EL (cell line): ENCODE measurements around the gene LEUTX.
"Not testable (repeated sequence)": the region's sequence is repeated elsewhere in the genome, so short reads cannot be mapped to it uniquely, and the experiment has no call there.

Experiments
- DNase-seq: peaks from one replicate; pipeline ENCODE4 v3.0.0-alpha.2; 2016

Gene LEUTX, protein sequence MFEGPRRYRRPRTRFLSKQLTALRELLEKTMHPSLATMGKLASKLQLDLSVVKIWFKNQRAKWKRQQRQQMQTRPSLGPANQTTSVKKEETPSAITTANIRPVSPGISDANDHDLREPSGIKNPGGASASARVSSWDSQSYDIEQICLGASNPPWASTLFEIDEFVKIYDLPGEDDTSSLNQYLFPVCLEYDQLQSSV

DNA sequence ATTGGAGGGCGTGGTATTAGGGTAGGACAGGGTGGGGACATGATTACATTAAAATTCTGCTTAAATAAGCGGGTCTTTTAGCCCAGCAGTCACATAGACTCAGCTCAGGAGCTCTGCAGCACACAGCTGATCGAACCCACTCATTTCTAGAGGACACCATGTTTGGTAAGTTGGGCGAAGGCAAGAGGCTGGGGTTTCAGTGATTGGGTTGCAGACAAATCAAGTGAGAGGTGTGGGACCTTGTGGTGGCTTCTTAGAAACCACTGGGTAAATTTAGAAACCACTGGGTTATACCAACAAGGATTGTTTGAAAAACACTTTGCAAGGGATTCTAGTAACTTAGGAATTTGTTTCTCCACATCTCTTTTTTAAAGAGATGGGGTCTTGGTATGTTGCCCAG is at the start of gene LEUTX:
Gene LEUTX (plus strand): TSS at position 92 of the 400 bp plus-strand sequence. CDS start 67 bp downstream, at position 159.
- no peak for DNase-seq

DNA sequence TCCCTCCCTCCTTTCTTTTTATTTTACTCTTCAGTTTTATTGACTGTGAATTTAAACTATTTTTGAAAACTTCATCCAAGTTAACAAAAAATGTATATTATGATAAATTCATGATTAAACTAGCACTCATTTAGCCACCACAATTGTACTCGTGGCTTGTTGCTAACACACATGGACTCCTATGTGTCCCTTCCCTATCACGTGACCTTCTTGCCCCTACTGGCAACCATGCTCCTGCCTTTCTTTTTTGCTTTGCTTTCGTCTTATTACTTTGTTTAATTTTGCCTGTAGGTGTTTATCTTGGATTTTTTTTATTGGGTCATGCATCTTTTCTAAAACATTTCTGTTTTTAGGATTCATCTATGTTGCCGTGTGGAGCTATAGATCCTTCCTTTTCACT is 49.1 kb upstream of the LEUTX start:
- no peak for DNase-seq

DNA sequence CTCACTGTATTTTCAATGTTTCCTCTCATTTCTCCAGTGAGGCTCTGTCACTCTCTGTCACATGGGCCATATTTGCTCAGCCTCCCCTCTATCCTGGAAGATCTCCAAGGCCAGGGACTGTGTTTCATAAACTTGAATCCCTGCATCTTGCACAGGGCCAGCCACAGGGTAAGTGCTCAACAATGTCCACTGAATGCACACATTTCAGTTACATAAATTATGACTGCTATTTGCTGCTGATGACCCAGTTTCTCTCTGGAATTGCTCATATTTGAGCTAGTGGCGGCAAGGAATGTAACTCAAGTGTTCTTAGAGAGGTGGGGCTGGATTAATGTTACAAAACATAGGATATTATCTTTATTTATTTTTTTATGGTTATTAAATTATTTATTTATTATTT is 47.0 kb upstream of the LEUTX start:
- DNase-seq, result no peak

DNA sequence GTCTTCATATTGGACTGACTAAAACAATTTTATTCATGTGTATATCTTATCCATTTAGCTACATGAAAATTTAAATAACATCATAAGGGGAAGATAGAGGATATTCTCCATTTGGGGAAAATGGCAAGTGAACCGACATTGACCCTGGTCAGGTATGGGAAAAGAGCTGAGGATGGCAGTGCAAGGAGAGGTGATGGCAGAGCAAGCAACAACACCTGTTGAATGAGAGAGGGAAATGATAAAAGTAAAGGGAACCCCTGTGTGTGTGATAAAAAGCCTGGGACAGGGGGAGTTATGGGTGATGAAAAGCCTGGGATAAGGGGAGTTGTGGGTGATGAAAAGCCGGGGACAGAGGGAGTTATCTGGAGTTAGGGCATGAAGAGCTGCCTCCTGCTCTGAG is 44.8 kb upstream of the LEUTX start:
- DNase-seq, result no peak

DNA sequence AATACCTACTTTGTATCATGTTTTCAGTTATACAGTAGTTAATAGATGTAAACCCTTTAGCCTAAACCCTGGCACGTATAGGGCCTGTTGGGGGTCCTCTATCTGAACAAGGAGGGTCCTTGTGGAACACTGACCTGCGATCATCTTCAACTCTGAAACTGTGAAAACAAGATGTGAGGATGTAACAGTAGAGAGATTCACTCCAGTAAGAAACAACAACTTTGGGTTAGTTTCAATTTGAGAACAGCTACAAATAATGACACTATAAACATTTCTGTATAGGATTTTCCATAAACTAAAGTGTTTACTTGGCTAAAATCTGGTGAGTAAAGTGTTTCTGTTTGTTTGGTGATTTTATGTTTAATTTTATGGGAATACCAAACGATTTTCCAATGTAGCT is 43.0 kb upstream of the LEUTX start:
- DNase-seq, result no peak

DNA sequence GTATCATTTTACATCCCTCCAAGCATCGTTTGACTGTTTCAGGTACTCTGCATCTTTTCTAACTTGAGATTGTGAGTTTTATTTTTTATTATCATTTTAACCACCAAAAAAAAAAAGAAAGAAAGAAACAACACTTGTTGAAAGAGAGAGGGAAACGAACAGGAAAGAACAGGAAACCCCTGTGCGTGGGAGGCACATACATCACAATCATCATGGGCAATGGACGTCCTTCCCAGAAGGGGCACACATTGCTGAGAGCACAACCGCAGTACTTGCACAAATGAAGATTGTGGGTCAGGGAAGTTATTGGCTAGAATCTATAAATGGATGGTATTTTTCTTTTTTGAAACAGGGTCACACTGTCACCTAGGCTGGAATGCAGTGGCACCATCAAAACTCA is 42.6 kb upstream of the LEUTX start:
- no peak for DNase-seq

DNA sequence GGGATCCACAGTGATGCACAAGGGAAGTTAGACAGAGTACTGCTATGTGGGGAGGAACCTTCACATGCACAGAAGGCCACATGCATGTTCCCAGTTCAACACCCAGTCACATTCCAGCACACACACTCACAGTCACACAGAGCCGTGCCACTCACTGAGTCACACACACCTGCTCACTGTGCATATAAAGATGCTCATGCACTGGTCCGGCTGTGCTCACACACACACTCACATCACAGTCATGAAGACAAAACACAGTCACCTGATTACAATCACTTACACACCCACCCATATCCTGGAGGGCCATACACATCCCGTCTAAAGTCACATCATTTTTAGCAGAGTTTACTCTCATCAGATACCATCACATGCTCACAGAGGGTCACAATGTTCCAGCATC is 41.3 kb upstream of the LEUTX start:
- no peak for DNase-seq

DNA sequence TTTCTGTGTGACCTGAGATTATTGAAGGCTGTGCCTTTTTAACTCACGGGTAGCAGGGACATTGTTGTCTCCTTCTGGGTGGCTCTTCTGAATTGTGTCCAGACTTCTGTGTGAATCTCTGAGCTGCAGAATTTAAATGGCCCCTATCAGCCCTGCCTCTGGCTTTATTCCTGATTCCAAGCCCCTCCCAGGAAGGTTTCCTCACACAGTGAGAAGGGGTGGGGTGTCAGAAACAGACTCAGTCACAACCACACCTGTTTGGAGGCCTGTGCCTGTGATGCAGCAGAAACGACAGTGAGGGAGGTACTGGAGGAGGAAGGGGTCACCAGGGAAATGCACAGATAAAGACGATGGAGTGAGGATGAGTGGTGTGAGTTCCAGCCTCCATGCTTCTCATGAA is 40.8 kb upstream of the LEUTX start, which contains the start of gene CLC:
Gene CLC (minus strand): TSS at position 139 of the 400 bp plus-strand sequence. CDS start 77 bp downstream, at position 62.
- no peak for DNase-seq

DNA sequence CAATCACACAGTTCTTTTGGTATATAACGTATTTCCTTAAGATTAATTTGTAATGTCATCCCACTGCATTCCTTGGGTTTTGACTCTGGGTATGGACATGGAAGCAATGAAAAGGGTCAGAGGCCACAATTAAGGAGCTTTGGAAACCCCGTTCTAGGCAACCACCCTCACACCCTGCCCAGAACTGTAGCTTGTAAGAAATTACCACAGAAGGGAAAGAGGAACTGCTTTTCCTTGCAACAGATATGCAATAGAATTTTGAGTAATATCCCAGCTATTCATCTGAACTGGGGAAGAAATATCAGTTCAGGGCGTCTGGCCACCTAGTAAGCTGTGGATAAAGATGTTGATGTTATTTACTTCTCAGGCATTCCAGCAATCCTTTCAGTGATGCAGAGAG is 39.8 kb upstream of the LEUTX start:
- no peak for DNase-seq

DNA sequence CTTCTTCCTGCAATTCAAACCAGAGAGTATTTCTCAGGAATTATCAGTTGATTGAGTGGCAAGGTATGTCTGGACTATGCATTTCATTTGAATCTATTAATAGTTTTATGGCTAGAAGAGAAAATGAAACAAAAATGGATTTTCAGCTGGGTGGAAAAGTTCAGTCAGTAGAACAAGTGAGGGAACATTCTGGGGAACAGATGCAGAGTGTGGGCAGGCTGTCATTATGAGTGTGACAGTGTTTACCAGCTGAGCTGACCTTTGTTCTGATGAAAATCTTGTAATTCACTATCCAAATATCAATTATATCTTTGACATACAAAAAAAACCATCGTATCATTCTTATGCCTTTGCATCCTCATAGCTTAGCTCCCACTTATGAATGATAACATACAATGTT is 38.3 kb upstream of the LEUTX start:
- no peak for DNase-seq

DNA sequence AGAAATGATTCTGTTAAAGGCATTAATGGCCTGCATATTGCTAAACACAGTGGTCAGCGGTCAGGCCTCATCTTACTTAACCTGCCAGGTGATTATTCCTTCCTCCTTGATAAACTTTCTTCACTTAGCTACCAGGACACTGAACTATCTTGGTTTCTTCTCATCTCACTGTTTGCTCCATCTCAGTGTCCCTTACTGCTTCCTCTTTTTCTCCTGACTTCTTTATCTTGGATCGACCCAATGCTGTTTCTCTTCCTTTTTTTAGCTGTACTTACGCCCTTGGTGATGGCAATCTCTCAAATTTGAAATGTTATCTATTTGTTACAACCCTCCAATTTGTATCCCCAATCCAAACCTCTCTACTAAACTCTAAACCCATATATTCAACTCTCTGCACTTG is 33.0 kb upstream of the LEUTX start:
- DNase-seq, result no peak

DNA sequence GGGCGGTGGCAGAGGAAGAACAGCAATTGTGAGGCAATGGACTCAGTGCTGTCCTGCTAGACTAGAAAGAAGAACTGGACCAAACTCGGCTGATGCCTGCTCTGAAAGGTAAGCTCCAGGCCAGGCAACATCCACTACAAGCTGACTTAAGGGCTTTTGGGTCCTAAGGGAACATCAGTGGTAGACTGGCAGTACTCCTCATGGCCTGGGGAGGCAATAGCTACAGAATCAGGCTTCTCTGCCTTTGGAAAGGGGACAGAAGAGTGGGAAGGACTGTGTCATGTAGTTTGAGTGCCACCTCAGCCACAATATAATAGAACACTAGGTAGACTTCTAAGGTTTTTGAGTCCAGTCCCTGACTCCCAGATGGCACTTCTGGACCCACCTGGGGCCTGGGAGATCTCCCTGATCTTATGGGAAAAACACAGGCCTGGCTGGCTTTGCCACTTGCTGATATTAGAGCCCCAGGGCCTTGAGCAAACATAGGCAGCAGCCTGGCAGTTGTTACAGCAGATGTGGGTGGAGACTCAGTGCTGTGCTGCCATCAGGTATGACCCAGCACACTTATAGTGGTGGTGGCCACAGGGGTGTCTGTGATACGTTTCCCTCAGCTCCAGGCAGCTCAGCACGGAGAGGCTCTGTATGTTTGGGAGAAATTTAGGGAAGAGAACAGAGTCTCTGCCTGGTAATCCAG is 31.7 kb upstream of the LEUTX start:
- no peak for DNase-seq

DNA sequence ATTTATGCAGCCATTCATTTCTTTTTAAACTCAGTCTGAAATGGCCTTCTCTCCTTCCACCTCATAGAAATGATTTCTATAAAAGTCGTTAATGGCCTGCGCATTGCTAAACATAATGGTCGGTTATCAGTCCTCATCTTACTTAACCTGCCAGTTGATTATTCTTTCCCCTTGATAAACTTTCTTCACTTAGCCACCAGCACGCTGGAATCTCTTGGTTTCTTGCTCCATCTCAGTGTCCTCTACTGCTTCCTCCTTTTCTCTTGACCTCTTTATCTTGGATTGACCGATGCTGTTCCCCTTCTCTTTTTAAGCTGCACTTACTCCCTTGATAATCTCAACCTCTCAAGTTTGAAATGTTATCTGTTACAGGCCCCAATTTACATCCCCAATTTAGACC is 28.7 kb upstream of the LEUTX start:
- no peak for DNase-seq

DNA sequence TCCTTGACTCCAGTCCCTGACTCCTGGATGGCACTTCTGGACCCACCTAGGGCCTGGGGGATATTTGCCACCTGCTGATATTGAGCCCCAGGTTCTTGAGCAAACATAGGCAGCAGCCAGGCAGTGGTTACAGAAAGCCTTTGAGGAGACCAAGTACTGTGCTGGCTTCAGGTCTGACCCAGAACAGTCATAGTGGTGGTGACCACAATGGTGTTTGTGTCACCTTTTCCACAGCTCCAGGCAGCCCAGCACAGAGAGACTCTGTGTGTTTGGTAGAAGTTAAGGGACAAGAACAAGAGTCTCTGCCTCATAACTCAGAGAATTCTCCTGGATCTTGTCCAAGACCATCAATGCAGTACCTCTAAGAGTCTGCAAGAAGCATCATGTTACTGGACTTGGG is 26.3 kb upstream of the LEUTX start:
- no peak for DNase-seq

DNA sequence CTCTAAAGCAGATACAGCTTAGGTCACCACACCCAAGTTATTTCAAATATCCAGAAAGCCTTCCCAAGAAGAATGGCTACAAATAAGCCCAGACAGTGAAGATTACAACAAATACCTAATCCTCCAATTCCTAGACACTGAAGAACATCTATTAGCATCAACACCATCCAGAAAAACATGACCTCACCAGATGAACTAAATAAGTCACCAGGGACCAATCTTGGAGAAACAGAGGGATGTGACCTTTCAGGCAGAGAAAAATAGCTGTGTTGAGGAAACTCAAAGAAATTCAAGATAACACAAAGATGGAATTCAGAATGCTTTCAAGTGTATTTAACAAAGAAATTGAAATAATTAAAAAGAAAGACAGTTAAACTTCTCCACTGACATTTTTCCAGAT is 25.9 kb upstream of the LEUTX start:
- DNase-seq, result no peak

DNA sequence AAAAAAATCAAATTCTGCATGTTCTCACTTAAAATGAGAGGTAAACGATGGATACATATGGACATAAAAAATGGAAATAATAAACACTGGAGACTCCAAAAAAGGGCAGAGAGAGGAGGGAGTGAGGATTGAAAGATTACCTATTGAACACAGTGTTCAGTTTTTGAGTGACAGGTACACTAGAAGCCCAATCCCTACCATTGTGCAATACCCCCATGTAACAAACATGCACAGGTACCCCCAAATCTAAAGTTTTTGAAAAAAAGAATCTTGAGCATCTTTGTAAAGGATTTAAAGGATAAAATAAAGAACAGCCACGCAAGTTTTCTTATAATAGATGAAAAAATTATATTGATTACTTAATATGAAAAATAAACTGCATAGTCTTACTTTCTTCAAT is 24.1 kb upstream of the LEUTX start:
- no peak for DNase-seq

DNA sequence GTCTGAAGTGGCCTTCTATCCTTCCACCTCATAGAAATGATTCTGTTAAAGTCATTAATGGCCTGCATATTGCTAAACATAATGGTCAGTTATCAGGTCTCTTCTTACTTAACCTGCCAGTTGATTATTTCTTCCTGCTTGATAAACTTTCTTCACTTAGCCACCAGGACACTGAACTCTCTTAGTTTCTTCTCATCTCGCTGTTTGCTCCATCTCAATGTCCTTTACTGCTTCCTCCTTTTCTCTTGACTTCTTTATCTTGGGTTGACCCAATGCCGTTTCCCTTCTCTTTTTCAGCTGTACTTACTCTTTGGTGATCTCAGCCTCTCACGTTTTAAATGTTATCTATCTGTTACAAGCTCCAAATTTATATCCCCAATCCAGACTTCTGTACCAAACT is 23.7 kb upstream of the LEUTX start:
- no peak for DNase-seq

DNA sequence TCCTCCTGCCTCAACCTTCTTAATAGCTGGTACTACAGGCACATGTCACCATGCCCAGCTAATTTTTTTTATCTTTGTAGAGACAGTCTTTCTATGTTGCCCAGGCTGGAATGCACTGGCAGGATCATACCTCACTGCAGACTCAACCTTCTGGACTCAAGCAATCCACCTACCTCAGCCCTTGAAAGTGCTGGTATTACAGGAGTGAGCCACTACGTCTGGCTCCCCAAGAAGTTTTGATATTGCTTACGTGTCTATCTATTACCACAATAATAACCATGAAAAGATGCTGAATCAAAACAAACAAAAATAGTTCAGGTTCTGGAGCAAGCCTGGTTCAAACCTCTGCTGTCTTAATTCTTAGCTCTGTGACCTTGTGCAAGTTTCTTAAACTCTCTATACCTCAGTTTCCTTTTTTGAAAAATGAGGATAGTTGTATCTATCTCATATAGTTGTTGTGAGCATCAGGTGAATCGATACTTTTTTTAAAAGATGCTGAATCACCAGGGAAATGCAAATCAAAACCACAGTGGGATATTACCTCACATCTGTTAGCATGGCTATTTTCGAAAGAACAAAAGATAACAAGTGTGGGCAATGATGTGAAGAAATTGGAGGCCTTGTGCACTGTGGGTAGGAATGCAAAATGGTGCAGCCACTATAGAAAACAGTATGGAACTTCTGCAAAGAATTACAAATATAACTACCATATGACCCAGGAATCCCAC is 19.0 kb upstream of the LEUTX start:
- DNase-seq, result no peak

DNA sequence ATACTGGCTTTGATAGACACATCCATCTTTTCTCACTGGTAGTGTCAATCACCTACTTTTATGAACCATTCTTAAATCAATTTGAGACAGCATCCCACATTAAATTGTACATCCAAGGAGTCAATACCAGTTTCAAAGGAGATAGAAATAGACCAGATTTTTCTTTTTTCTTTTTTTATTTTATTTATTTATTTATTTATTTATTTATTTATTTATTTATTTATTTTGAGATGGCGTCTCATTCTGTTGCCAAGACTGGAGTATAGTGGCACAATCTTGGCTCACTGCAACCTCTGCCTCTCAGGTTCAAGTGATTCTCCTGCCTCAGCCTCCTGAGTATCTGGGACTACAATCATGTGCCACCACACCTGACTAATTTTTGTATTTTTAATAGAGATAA is 16.8 kb upstream of the LEUTX start:
- not testable (repeated sequence) for DNase-seq

DNA sequence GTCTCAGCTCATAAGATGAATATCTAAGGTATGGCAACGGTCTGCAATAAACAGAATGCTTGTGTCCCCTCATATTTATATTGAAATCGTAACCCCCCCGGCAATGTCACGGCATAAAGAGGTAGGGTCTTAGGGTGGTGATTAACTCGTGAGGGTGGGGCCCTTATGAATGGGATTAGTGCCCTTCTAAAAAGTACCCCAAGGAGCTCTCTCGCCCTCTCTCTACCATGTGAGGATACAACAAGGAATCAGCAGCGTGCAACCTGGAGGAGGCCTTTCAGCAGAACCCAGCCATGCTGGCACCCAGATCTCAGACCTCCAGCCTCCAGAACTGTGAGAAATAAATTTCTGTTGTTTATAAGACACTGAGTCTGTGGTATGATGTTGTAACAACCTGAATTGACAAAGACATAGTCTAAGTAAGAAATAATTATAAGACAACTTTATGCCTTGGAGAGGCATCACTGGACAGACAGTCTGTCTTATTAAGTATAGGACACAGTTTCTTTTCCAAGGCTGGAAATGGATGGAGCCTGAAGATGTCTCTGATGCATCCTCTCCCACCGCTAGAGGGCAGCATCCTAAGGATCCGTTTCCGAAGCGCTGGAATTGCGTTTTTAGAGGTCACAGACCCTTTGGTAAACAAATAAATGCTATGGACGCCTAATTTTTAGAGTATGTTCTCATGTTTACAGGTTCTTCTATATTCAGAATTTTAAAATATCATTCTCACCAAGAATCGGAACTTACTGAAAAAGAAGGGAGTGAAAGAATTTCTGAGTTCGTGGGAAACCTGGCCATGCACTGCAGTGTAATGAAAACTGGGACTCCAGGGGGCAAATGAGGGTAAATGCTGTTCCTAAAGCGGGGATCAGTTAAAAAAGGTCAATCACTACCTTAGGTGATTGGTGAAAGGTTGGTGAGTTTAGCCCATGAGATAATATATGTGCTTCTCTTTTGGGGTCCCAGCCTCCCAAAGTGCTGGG is 13.3 kb upstream of the LEUTX start:
- DNase-seq, result peak; percentile 50

DNA sequence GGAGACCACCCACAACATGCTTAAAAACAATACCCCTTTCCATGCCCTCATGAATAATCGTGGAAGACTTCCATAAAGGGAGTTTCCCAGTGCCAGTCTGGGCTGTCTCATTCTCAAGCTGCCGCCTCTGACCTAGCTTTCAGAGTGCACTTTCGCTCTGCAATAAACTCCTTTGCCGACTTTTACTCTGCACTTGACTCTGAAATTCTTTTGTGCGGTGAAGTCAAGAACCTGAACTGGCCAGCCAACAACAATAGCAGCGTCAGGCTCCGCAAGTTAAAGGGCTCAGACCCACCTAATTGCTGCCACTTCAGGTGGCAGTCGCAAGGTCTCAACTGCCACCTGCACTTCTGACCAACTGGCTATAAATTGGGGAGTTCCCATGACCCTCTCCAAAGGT is 10.3 kb upstream of the LEUTX start:
- DNase-seq, result no peak

DNA sequence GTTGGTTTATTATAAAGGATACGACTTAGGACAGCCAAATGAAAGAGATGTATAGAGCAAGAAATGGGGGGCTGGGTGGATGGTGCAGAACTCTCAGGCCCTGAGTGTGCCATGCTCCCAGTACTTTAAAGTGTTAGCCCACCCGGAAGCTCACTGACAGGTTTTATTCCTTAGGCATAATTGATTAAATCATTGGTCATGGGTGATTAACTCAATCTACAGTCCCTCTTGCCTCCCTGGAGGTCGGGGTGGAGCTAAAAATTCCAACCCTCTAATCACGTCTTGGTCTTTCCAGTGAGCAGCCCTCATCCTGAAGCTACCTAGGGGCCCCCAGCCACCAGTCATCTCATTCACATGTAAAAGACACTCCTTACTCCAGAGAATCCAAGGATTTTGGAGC is 9.9 kb upstream of the LEUTX start:
- no peak for DNase-seq

DNA sequence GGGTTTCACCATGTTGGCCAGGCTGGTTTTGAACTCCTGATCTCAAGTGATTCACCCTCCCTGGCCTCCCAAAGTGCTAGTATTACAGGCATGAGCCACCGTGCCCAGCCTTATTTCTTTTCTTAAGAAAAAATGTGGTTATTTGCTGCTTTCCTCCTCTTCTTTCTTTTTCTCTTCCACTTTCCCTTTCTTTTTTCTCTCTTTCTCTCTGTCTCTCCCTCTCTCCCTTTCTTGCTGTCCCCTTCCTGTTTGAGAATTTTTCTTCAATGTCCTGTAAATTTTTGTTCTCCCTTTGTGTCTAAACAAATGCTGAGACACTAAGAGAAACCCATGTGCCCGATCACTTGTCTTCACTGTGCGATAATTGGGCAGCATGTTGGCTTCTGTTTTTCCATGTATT is 2.2 kb downstream of the LEUTX start:
- no peak for DNase-seq
